Measurements from ENCODE around the gene PCP4L1. TPM values are rescaled to one million over a fixed set of nuclear protein-coding genes. Genes with fewer than 3 reads are reported as not detected.

Gene PCP4L1
- total and polyA plus RNA-seq, 4 donors: 0.69 to 1.2 TPM; not detected in 2

Small RNAs within 50 kb of the gene (microRNA-seq; reads per million reads assigned to microRNA genes)
- 0 to 1.8 reads per million in 2 donors for gene MIR5187

Other genes starting within 250 kb of the PCP4L1 start
- gene F11R, start 237.6 kb upstream of the PCP4L1 start, total RNA-seq: 10 to 100 TPM; 21.7 to 26.0 TPM
- gene F11R, start 237.6 kb upstream of the PCP4L1 start, polyA plus RNA-seq: 1 to 10 TPM; 2.4 to 8.0 TPM
- 10 to 100 TPM in 1 of 2 donors, 1 to 10 TPM in 1; 9.1 to 12.5 TPM for gene TSTD1, start 219.8 kb upstream of the PCP4L1 start, total RNA-seq
- 10 to 100 TPM; 13.2 to 31.9 TPM for gene TSTD1, start 219.8 kb upstream of the PCP4L1 start, polyA plus RNA-seq
- 10 to 100 TPM; 42.2 to 67.0 TPM for gene USF1, start 212.8 kb upstream of the PCP4L1 start, total RNA-seq
- gene USF1, start 212.8 kb upstream of the PCP4L1 start, polyA plus RNA-seq: 100 to 1,000 TPM in 1 of 2 donors, 10 to 100 TPM in 1; 33.8 to 124 TPM
- gene ARHGAP30, start 188.9 kb upstream of the PCP4L1 start, total RNA-seq: 10 to 100 TPM; 14.7 to 20.5 TPM
- gene ARHGAP30, start 188.9 kb upstream of the PCP4L1 start, polyA plus RNA-seq: 10 to 100 TPM in 1 of 2 donors, 1 to 10 TPM in 1; 1.3 to 12.1 TPM
- gene NECTIN4, start 169.2 kb upstream of the PCP4L1 start, total RNA-seq: under 1 TPM; 0.24 to 0.26 TPM
- not detected for gene NECTIN4, start 169.2 kb upstream of the PCP4L1 start, polyA plus RNA-seq
- gene KLHDC9, start 160.4 kb upstream of the PCP4L1 start, total RNA-seq: 1 to 10 TPM in 1 of 2 donors, under 1 TPM in 1; 0.78 to 2.5 TPM
- gene KLHDC9, start 160.4 kb upstream of the PCP4L1 start, polyA plus RNA-seq: 10 to 100 TPM in 1 of 2 donors, 1 to 10 TPM in 1; 7.9 to 14.8 TPM
- 10 to 100 TPM; 36.4 to 42.3 TPM for gene PFDN2, start 140.7 kb upstream of the PCP4L1 start, total RNA-seq
- 100 to 1,000 TPM in 1 of 2 donors, 10 to 100 TPM in 1; 74.6 to 116 TPM for gene PFDN2, start 140.7 kb upstream of the PCP4L1 start, polyA plus RNA-seq
- 10 to 100 TPM; 31.1 to 41.6 TPM for gene NIT1, start 140.6 kb upstream of the PCP4L1 start, total RNA-seq
- gene NIT1, start 140.6 kb upstream of the PCP4L1 start, polyA plus RNA-seq: 10 to 100 TPM; 47.6 to 50.5 TPM
- 10 to 100 TPM; 44.7 to 46.8 TPM for gene DEDD, start 126.1 kb upstream of the PCP4L1 start, total RNA-seq
- gene DEDD, start 126.1 kb upstream of the PCP4L1 start, polyA plus RNA-seq: 10 to 100 TPM; 25.2 to 39.7 TPM
- gene UFC1, start 104.8 kb upstream of the PCP4L1 start, total RNA-seq: 10 to 100 TPM; 64.2 to 70.3 TPM
- 100 to 1,000 TPM; 143 to 184 TPM for gene UFC1, start 104.8 kb upstream of the PCP4L1 start, polyA plus RNA-seq
- 10 to 100 TPM; 16.4 to 28.1 TPM for gene USP21, start 99.2 kb upstream of the PCP4L1 start, total RNA-seq
- 10 to 100 TPM; 15.7 to 24.7 TPM for gene USP21, start 99.2 kb upstream of the PCP4L1 start, polyA plus RNA-seq
- 10 to 100 TPM; 16.3 to 30.9 TPM for gene PPOX, start 92.3 kb upstream of the PCP4L1 start, total RNA-seq
- 100 to 1,000 TPM in 1 of 2 donors, 10 to 100 TPM in 1; 17.0 to 126 TPM for gene PPOX, start 92.3 kb upstream of the PCP4L1 start, polyA plus RNA-seq
- 10 to 100 TPM; 26.8 to 29.8 TPM for gene B4GALT3, start 81.2 kb upstream of the PCP4L1 start, total RNA-seq
- gene B4GALT3, start 81.2 kb upstream of the PCP4L1 start, polyA plus RNA-seq: 10 to 100 TPM; 13.9 to 23.1 TPM
- 100 to 1,000 TPM in 1 of 2 donors, 10 to 100 TPM in 1; 78.9 to 207 TPM for gene ADAMTS4, start 59.7 kb upstream of the PCP4L1 start, total RNA-seq
- gene ADAMTS4, start 59.7 kb upstream of the PCP4L1 start, polyA plus RNA-seq: 1 to 10 TPM; 1.4 to 6.8 TPM
- 10 to 100 TPM; 55.3 to 63.4 TPM for gene NDUFS2, start 56.4 kb upstream of the PCP4L1 start, total RNA-seq
- gene NDUFS2, start 56.4 kb upstream of the PCP4L1 start, polyA plus RNA-seq: 10 to 100 TPM; 64.2 to 88.1 TPM
- 10 to 100 TPM; 64.3 to 74.0 TPM for gene FCER1G, start 43.5 kb upstream of the PCP4L1 start, total RNA-seq
- 100 to 1,000 TPM in 1 of 2 donors, 10 to 100 TPM in 1; 35.7 to 154 TPM for gene FCER1G, start 43.5 kb upstream of the PCP4L1 start, polyA plus RNA-seq
- not detected for gene APOA2, start 35.1 kb upstream of the PCP4L1 start, total RNA-seq
- gene APOA2, start 35.1 kb upstream of the PCP4L1 start, polyA plus RNA-seq: 1 to 10 TPM in 1 of 2 donors, not detected in 1; 1.3 TPM
- gene TOMM40L, start 32.7 kb upstream of the PCP4L1 start, total RNA-seq: 10 to 100 TPM in 1 of 2 donors, 1 to 10 TPM in 1; 10.0 to 12.9 TPM
- gene TOMM40L, start 32.7 kb upstream of the PCP4L1 start, polyA plus RNA-seq: 10 to 100 TPM; 10.2 to 11.6 TPM
- not detected for gene NR1I3, start 20.5 kb upstream of the PCP4L1 start, total RNA-seq
- not detected for gene NR1I3, start 20.5 kb upstream of the PCP4L1 start, polyA plus RNA-seq
- gene MPZ, start 51.2 kb downstream of the PCP4L1 start, total RNA-seq: 10 to 100 TPM; 11.2 to 19.4 TPM
- 1 to 10 TPM in 1 of 2 donors, not detected in 1; 1.5 TPM for gene MPZ, start 51.2 kb downstream of the PCP4L1 start, polyA plus RNA-seq
- gene SDHC, start 55.6 kb downstream of the PCP4L1 start, total RNA-seq: 100 to 1,000 TPM; 103 to 127 TPM
- gene SDHC, start 55.6 kb downstream of the PCP4L1 start, polyA plus RNA-seq: 100 to 1,000 TPM; 117 to 129 TPM
- gene CFAP126, start 109.1 kb downstream of the PCP4L1 start, total RNA-seq: not detected
- not detected for gene CFAP126, start 109.1 kb downstream of the PCP4L1 start, polyA plus RNA-seq
- 100 to 1,000 TPM in 1 of 2 donors, 10 to 100 TPM in 1; 83.1 to 113 TPM for gene FCGR2A, start 246.7 kb downstream of the PCP4L1 start, total RNA-seq
- 10 to 100 TPM; 13.3 to 83.1 TPM for gene FCGR2A, start 246.7 kb downstream of the PCP4L1 start, polyA plus RNA-seq

All from aorta (tissue), 4 donors.